Measurements from ENCODE around the gene ERCC2.

DNA sequence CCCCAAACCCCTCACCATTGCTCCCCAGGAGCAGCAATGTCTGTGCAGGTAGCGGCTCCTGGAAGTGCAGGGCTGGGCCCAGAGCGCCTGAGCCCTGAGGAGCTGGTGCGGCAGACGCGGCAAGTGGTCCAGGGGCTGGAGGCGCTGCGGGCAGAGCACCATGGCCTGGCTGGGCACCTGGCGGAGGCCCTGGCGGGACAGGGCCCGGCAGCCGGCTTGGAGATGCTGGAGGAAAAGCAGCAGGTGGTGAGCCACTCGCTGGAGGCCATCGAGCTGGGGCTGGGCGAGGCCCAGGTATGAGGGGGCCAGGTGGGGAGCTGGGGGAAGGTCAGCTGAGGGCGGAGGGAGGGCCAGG is 24.9 kb downstream of the ERCC2 start:
- no peak for TF ChIP-seq POLR2AphosphoS5 (IDR thresholded peaks at IDR 0.05; ENCODE audit: low read depth, low read length)
- no peak for TF ChIP-seq MAX (IDR thresholded peaks at IDR 0.05)
- TF ChIP-seq ZFX (IDR thresholded peaks at IDR 0.05) = no peak
